Activated CD4-positive, alpha-beta T cell treated with anti-CD3 and anti-CD28 coated beads, Interleukin-2, amount 10 ng/mL, durations not matched to agents 7 days and 5 days (primary cell): Measurements from ENCODE around the gene GEMIN5. TPM values are rescaled to one million over a fixed set of nuclear protein-coding genes. Genes with fewer than 3 reads are reported as not detected.
A peak's percentile ranks its signal among the peaks of the same experiment; 100 is the strongest.
"Not testable (repeated sequence)": the region's sequence is repeated elsewhere in the genome, so short reads cannot be mapped to it uniquely, and the experiment has no call there.

ENCODE experiments used
- CTCF ChIA-PET: fragments of 350-600 bp; sonication (Branson Sonifier 250); formaldehyde crosslinking; loops from one replicate; lab custom pipeline; 2021; ENCODE audit warnings: antibody characterized with exemption; lab: Charles Lee
- POLR2A ChIA-PET: fragments of 350-600 bp; sonication (Branson Sonifier 250); formaldehyde crosslinking; loops from one replicate; lab custom pipeline; 2021; ENCODE audit warnings: antibody characterized with exemption; lab: Charles Lee
- DNase-seq: peaks from one replicate; pipeline ENCODE4 v3.0.0-alpha.2; 2020
- H3K27ac Mint-ChIP-seq: one replicate; pipeline ENCODE4 v1.8.0; 2021; ENCODE audit warnings: mild to moderate bottlenecking, moderate library complexity, mixed read lengths
- H3K27me3 Mint-ChIP-seq: one replicate; pipeline ENCODE4 v1.8.0; 2021; ENCODE audit warnings: mixed read lengths
- H3K36me3 Mint-ChIP-seq: one replicate; pipeline ENCODE4 v1.8.0; 2021; ENCODE audit warnings: low read depth, mixed read lengths
- H3K4me1 Mint-ChIP-seq: one replicate; pipeline ENCODE4 v1.8.0; 2021; ENCODE audit warnings: mixed read lengths
- H3K4me3 Mint-ChIP-seq: one replicate; pipeline ENCODE4 v1.8.0; 2021; ENCODE audit warnings: mild to moderate bottlenecking, moderate library complexity, mixed read lengths
- H3K9me3 Mint-ChIP-seq: one replicate; pipeline ENCODE4 v1.8.0; 2021; ENCODE audit warnings: mixed read lengths
- total RNA-seq, 2 experiments: library from RNA; stranded (reverse); gene quantifications; one replicate each; pipeline ENCODE4 v1.2.3, GENCODE V29; 2021

Gene GEMIN5
- total RNA-seq, 2 experiments from 2014 or later, result 15.7 to 17.8 TPM

- ChIA-PET POLR2A (no interaction called here), CTCF (interaction anchor here (0.7 to 1.0 kb wide), 3 partner anchors 10 to 287 kb away, joined by 3 read pairs; no protein-coding TSS in a partner anchor)
- peak overlapping the region; percentile 91 for H3K4me3 Mint-ChIP-seq
- no peak for DNase-seq
- no peaks in the 10 kb centered on the region for H3K9me3 Mint-ChIP-seq
- peaks cover 53% of the 10 kb centered on the region for H3K4me1 Mint-ChIP-seq
- no peaks in the 10 kb centered on the region for H3K27me3 Mint-ChIP-seq
- peak overlapping the region; percentile 87 for H3K27ac Mint-ChIP-seq
- peaks cover 14% of the 10 kb centered on the region for H3K36me3 Mint-ChIP-seq
These were observed 759 bp downstream of the GEMIN5 start for GRCh38 chr5:154937186-154937717.

GRCh38 chr5:154934881-154935280, 3.1 kb downstream of the GEMIN5 start:
- ChIA-PET CTCF (no interaction called here), POLR2A (no interaction called here)
- Mint-ChIP-seq H3K9me3 (no peaks in the 10 kb centered on the region), H3K4me3 (no peak overlapping the region), H3K4me1 (peaks cover 37% of the 10 kb centered on the region), H3K27me3 (no peaks in the 10 kb centered on the region), H3K36me3 (peaks cover 24% of the 10 kb centered on the region), H3K27ac (no peak overlapping the region)
- DNase-seq, result no peak

- H3K27ac Mint-ChIP-seq, result no peak overlapping the region
- H3K4me1 Mint-ChIP-seq, result peaks cover 31% of the 10 kb centered on the region
- no peak overlapping the region for H3K4me3 Mint-ChIP-seq
- H3K36me3 Mint-ChIP-seq, result peaks cover 25% of the 10 kb centered on the region
- no peaks in the 10 kb centered on the region for H3K9me3 Mint-ChIP-seq
- DNase-seq, result no peak
- CTCF ChIA-PET, result interaction anchor here (0.7 to 0.9 kb wide), 3 partner anchors 17 to 697 kb away, joined by 3 to 4 read pairs (median 3); no protein-coding TSS in a partner anchor
- POLR2A ChIA-PET, result no interaction called here
- H3K27me3 Mint-ChIP-seq, result no peaks in the 10 kb centered on the region
These were observed 4.5 kb downstream of the GEMIN5 start for GRCh38 chr5:154933537-154933936.

GRCh38 chr5:154923441-154924430, 14.3 kb downstream of the GEMIN5 start:
- no peaks in the 10 kb centered on the region for H3K27me3 Mint-ChIP-seq
- DNase-seq, result no peak
- H3K36me3 Mint-ChIP-seq, result peaks cover 39% of the 10 kb centered on the region
- CTCF ChIA-PET, result no interaction called here
- POLR2A ChIA-PET, result no interaction called here
- H3K9me3 Mint-ChIP-seq, result no peaks in the 10 kb centered on the region
- H3K4me1 Mint-ChIP-seq, result no peaks in the 10 kb centered on the region
- no peak overlapping the region for H3K4me3 Mint-ChIP-seq
- H3K27ac Mint-ChIP-seq, result no peak overlapping the region

- DNase-seq, result no peak
- Mint-ChIP-seq H3K36me3 (peaks cover 23% of the 10 kb centered on the region), H3K9me3 (no peaks in the 10 kb centered on the region), H3K27ac (no peak overlapping the region), H3K4me3 (no peak overlapping the region), H3K4me1 (no peaks in the 10 kb centered on the region), H3K27me3 (no peaks in the 10 kb centered on the region)
- POLR2A ChIA-PET, result no interaction called here
- CTCF ChIA-PET, result interaction anchor here (0.9 to 1.5 kb wide), 3 partner anchors 10 to 16 kb away, joined by 3 to 6 read pairs (median 4); no protein-coding TSS in a partner anchor
These were observed 20.3 kb downstream of the GEMIN5 start for GRCh38 chr5:154917757-154918156.

- no peaks in the 10 kb centered on the region for H3K4me1 Mint-ChIP-seq
- no peak for DNase-seq
- ChIA-PET CTCF (interaction anchor here (0.6 to 1.5 kb wide), 3 partner anchors 11 to 102 kb away, joined by 3 to 6 read pairs (median 4); no protein-coding TSS in a partner anchor), POLR2A (no interaction called here)
- no peaks in the 10 kb centered on the region for H3K27me3 Mint-ChIP-seq
- H3K36me3 Mint-ChIP-seq, result peaks cover 31% of the 10 kb centered on the region
- no peaks in the 10 kb centered on the region for H3K9me3 Mint-ChIP-seq
- no peak overlapping the region for H3K27ac Mint-ChIP-seq
- H3K4me3 Mint-ChIP-seq, result no peak overlapping the region
These were observed 21.1 kb downstream of the GEMIN5 start for GRCh38 chr5:154916874-154917273.

- CTCF ChIA-PET, result interaction anchor here (0.6 kb wide), 1 partner anchor 55 kb away, joined by 3 read pairs; no protein-coding TSS in a partner anchor
- H3K27ac Mint-ChIP-seq, H3K9me3 Mint-ChIP-seq, DNase-seq, H3K4me3 Mint-ChIP-seq, POLR2A ChIA-PET, H3K27me3 Mint-ChIP-seq, H3K4me1 Mint-ChIP-seq: not testable (repeated sequence)
- H3K36me3 Mint-ChIP-seq, result peaks cover 47% of the 10 kb centered on the region
These were observed 32.4 kb downstream of the GEMIN5 start for GRCh38 chr5:154905601-154906000.

GRCh38 chr5:154901913-154902312, 36.1 kb downstream of the GEMIN5 start:
- Mint-ChIP-seq H3K27me3 (no peaks in the 10 kb centered on the region), H3K27ac (no peak overlapping the region), H3K4me3 (no peak overlapping the region), H3K9me3 (no peaks in the 10 kb centered on the region), H3K36me3 (peaks cover 44% of the 10 kb centered on the region), H3K4me1 (no peaks in the 10 kb centered on the region)
- POLR2A ChIA-PET, result no interaction called here
- no peak for DNase-seq
- CTCF ChIA-PET, result interaction anchor here (3.1 kb wide), 1 partner anchor 9 kb away, joined by 8 read pairs; no protein-coding TSS in a partner anchor

- DNase-seq, result no peak
- CTCF ChIA-PET, result no interaction called here
- no peaks in the 10 kb centered on the region for H3K9me3 Mint-ChIP-seq
- no peaks in the 10 kb centered on the region for H3K4me1 Mint-ChIP-seq
- H3K27ac Mint-ChIP-seq, result no peak overlapping the region
- H3K27me3 Mint-ChIP-seq, result no peaks in the 10 kb centered on the region
- POLR2A ChIA-PET, result no interaction called here
- H3K4me3 Mint-ChIP-seq, result no peak overlapping the region
- peaks cover 45% of the 10 kb centered on the region for H3K36me3 Mint-ChIP-seq
These were observed 36.7 kb downstream of the GEMIN5 start for GRCh38 chr5:154901276-154901675.

- H3K27me3 Mint-ChIP-seq, result no peaks in the 10 kb centered on the region
- no peak for DNase-seq
- ChIA-PET POLR2A (no interaction called here), CTCF (no interaction called here)
- no peak overlapping the region for H3K4me3 Mint-ChIP-seq
- H3K27ac Mint-ChIP-seq, result no peak overlapping the region
- peaks cover 53% of the 10 kb centered on the region for H3K36me3 Mint-ChIP-seq
- H3K4me1 Mint-ChIP-seq, result no peaks in the 10 kb centered on the region
- H3K9me3 Mint-ChIP-seq, result no peaks in the 10 kb centered on the region
These were observed 37.9 kb downstream of the GEMIN5 start for GRCh38 chr5:154900066-154900465.

- no peak overlapping the region for H3K27ac Mint-ChIP-seq
- H3K4me1 Mint-ChIP-seq, result no peaks in the 10 kb centered on the region
- H3K36me3 Mint-ChIP-seq, result peaks cover 50% of the 10 kb centered on the region
- no peak overlapping the region for H3K4me3 Mint-ChIP-seq
- ChIA-PET POLR2A (no interaction called here), CTCF (no interaction called here)
- H3K9me3 Mint-ChIP-seq, result no peaks in the 10 kb centered on the region
- DNase-seq, result no peak
- no peaks in the 10 kb centered on the region for H3K27me3 Mint-ChIP-seq
These were observed 38.7 kb downstream of the GEMIN5 start for GRCh38 chr5:154899151-154899816.

GRCh38 chr5:154898210-154898609, 39.8 kb downstream of the GEMIN5 start:
- Mint-ChIP-seq H3K27me3 (no peaks in the 10 kb centered on the region), H3K9me3 (no peaks in the 10 kb centered on the region), H3K36me3 (peaks cover 51% of the 10 kb centered on the region), H3K27ac (no peak overlapping the region), H3K4me3 (no peak overlapping the region), H3K4me1 (no peaks in the 10 kb centered on the region)
- ChIA-PET CTCF (interaction anchor here (0.6 kb wide), 1 partner anchor 241 kb away, joined by 3 read pairs; no protein-coding TSS in a partner anchor), POLR2A (no interaction called here)
- DNase-seq, result no peak
